DND-41 (cell line): Measurements from ENCODE around the gene TOMM40L.

Experiments used
- ATAC-seq: fragments of 200-7000 bp; cut with Tn5 transposase; 3 replicates; pipeline ENCODE4 v1.9.1; 2021; ENCODE audit warnings: low read depth; ENCODE audit not compliant: insufficient read depth
- DNase-seq: peaks from one replicate; pipeline ENCODE4 v3.0.0-alpha.2; 2020
- H2AFZ ChIP-seq: 2 replicates; pipeline ENCODE4 v1.6.0; 2012; ENCODE audit warnings: low read depth, low read length
- H3K27ac ChIP-seq: 2 replicates; pipeline ENCODE4 v1.5.1; 2012; ENCODE audit warnings: low read length, inconsistent platforms
- H3K27me3 ChIP-seq: fragments of 200-600 bp; sonication (generic); 2 replicates; pipeline ENCODE4 v1.6.0; 2012; ENCODE audit warnings: low read length, mild to moderate bottlenecking, inconsistent platforms; ENCODE audit not compliant: insufficient read depth, poor library complexity
- H3K36me3 ChIP-seq: 2 replicates; pipeline ENCODE4 v1.5.1; 2012; ENCODE audit warnings: low read length, inconsistent platforms; ENCODE audit not compliant: insufficient read depth
- H3K4me1 ChIP-seq: 2 replicates; pipeline ENCODE4 v1.5.1; 2012; ENCODE audit warnings: mild to moderate bottlenecking, low read length; ENCODE audit not compliant: insufficient read depth
- H3K4me2 ChIP-seq: 2 replicates; pipeline ENCODE4 v1.6.0; 2012; ENCODE audit warnings: mild to moderate bottlenecking, moderate library complexity, low read length, inconsistent platforms; ENCODE audit not compliant: insufficient read depth
- H3K4me3 ChIP-seq, 2 experiments: fragments of 200-600 bp in 1 of 2; shearing (Covaris generic) in 1 of 2; 2 replicates each; pipeline ENCODE4 v1.5.1; 2012 to 2016; ENCODE audit warnings: inconsistent platforms in 2 of 2, low read length in 2 of 2, mild to moderate bottlenecking in 2 of 2, low read depth in 1 of 2, moderate library complexity in 1 of 2
- H3K79me2 ChIP-seq: 2 replicates; pipeline ENCODE4 v1.6.0; 2012; ENCODE audit warnings: low read length, inconsistent platforms; ENCODE audit not compliant: insufficient read depth
- H3K9ac ChIP-seq: 2 replicates; pipeline ENCODE4 v1.6.0; 2012; ENCODE audit warnings: low read depth, mild to moderate bottlenecking, inconsistent platforms, low read length, moderate library complexity
- H3K9me3 ChIP-seq: 2 replicates; pipeline ENCODE4 v1.5.1; 2012; ENCODE audit warnings: low read length, moderate library complexity, mild to moderate bottlenecking, inconsistent platforms; ENCODE audit not compliant: insufficient read depth, severe bottlenecking
- H4K20me1 ChIP-seq: 2 replicates; pipeline ENCODE4 v1.6.0; 2012; ENCODE audit warnings: low read length; ENCODE audit not compliant: insufficient read depth
- EZH2 ChIP-seq: IDR thresholded peaks from 3 replicates; pipeline ENCODE4 v1.6.1; 2012; ENCODE audit warnings: borderline replicate concordance, low read depth, mild to moderate bottlenecking, moderate library complexity, low read length, inconsistent platforms; ENCODE audit not compliant: severe bottlenecking
- TF ChIP-seq, protein P1 (sequence below): IDR thresholded peaks from 2 replicates; pipeline ENCODE4 v1.5.1; 2012; ENCODE audit warnings: borderline replicate concordance, low read length, moderate library complexity, mild to moderate bottlenecking; ENCODE audit not compliant: poor library complexity, severe bottlenecking; ENCODE audit errors: extremely low read depth

TOMM40L gene

DNA sequence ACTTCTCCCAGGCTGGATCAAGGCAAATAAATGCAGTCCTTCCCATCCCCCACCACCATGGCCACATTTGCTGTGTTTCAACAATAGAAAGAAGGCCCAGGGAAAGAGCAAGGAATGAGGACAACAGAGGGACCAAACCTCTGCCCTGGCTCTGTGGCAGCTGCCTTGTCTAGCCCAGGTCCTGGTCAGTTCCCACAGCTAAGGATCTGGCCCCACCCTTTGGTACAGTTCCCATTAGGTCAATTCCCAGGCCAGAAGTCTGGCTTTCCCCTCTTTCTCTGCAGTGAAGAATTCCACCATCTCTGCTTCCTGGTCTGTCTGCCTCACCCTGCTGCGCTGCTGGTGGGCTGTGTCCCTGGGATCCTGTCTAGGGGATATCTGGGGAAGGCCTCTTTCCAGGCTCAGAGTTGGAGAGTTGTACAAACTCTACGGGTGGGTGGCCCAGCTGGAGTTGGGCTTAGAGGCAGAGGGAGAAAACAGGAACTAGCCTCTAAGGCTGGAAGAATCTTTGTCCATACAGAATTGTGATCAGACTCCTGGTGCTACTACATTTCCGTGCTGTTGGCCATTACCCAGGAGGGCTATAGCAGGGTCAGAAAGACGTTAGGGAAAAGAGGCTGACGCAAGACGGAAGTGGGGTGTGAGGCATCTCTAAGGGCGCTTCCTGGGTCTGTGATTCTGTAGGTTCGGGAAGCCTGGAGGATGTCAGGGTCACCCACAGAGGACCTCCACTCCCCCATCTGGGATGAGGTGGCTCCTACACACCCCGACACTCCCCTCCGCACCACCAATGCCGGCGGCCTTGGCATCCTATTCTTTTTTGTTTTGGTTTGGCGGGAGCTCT lies 24.6 kb upstream of the TOMM40L start:
- DNase-seq (no peak), ATAC-seq (no peak)
- peaks cover 35% of the 10 kb centered on the region for H3K79me2 ChIP-seq
- H3K4me3 ChIP-seq: peak overlapping the region; percentile 18 to 93; a peak in 3 of 4 replicates
- peak overlapping the region; percentile 65 for H3K4me2 ChIP-seq
- no peak for TF ChIP-seq EZH2
- TF ChIP-seq, protein P1, sequence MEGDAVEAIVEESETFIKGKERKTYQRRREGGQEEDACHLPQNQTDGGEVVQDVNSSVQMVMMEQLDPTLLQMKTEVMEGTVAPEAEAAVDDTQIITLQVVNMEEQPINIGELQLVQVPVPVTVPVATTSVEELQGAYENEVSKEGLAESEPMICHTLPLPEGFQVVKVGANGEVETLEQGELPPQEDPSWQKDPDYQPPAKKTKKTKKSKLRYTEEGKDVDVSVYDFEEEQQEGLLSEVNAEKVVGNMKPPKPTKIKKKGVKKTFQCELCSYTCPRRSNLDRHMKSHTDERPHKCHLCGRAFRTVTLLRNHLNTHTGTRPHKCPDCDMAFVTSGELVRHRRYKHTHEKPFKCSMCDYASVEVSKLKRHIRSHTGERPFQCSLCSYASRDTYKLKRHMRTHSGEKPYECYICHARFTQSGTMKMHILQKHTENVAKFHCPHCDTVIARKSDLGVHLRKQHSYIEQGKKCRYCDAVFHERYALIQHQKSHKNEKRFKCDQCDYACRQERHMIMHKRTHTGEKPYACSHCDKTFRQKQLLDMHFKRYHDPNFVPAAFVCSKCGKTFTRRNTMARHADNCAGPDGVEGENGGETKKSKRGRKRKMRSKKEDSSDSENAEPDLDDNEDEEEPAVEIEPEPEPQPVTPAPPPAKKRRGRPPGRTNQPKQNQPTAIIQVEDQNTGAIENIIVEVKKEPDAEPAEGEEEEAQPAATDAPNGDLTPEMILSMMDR: no peak
- H3K27ac ChIP-seq: peak overlapping the region; percentile 93
- no peaks in the 10 kb centered on the region for H3K9me3 ChIP-seq
- peaks cover 26% of the 10 kb centered on the region for H3K36me3 ChIP-seq
- no peaks in the 10 kb centered on the region for H3K27me3 ChIP-seq
- H4K20me1 ChIP-seq: no peaks in the 10 kb centered on the region
- peak overlapping the region; percentile 90 for H3K9ac ChIP-seq
- H2AFZ ChIP-seq: peak overlapping the region; percentile 79
- H3K4me1 ChIP-seq: peaks cover 30% of the 10 kb centered on the region

DNA sequence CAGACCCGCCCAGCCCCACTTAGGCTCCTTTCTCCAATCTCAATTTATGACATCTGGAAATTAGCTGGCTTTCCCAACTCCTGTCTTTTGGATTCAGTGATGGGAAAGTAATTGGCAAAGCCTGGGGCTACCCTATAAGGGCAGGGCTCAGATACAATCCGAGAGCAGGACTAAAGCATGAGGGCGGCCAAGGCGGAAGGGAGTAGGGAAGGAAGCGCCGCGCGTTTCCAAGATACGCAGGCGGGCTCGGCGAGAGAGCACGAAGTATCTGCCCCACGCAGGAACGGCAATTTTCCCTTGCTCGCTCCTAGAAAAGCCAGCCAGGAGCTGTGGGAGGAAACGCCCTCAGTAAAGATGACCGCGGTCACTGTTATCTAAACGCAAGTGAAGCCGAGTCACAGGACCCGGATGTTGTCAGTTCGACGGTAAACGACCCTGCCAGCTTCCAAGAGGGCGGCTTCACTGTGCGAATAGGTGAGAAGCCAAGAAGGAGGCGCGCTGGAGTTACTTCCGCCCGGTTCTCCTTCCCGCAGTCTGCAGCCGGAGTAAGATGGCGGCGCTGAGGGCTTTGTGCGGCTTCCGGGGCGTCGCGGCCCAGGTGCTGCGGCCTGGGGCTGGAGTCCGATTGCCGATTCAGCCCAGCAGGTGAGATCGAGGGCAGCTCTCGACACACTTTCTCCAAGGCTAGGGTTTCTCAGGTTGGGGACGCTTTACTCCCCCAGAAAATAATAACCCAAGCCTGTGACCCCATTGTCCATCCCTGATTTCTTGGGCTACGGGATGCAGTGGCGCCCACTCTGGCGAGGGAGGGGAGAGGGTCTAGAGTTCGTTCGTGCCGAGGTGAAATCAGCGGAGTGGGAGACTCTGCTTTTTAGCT lies 23.8 kb upstream of the TOMM40L start, which contains the start of gene NDUFS2:
Gene NDUFS2, plus strand, starts transcription at position 532 of the 877 bp plus-strand sequence. Its CDS starts 19 bp downstream, at position 551.
- Histone ChIP-seq H3K4me3 (peak within 1 kb of the TSS; percentile 93), H3K36me3 (peaks cover 34% of the 10 kb centered on the region), H3K27ac (peak within 1 kb of the TSS; percentile 93), H3K4me2 (peak within 1 kb of the TSS; percentile 65), H3K27me3 (no peaks in the 10 kb centered on the region), H3K4me1 (peaks cover 30% of the 10 kb centered on the region), H3K9me3 (no peaks in the 10 kb centered on the region), H4K20me1 (no peaks in the 10 kb centered on the region), H2AFZ (peak within 1 kb of the TSS; percentile 90), H3K9ac (peak within 1 kb of the TSS; percentile 90), H3K79me2 (peaks cover 35% of the 10 kb centered on the region)
- peak; percentile 98 for DNase-seq
- ATAC-seq: peak; percentile 99
- TF ChIP-seq EZH2: no peak
- TF ChIP-seq, protein P1: peak; percentile 43

DNA sequence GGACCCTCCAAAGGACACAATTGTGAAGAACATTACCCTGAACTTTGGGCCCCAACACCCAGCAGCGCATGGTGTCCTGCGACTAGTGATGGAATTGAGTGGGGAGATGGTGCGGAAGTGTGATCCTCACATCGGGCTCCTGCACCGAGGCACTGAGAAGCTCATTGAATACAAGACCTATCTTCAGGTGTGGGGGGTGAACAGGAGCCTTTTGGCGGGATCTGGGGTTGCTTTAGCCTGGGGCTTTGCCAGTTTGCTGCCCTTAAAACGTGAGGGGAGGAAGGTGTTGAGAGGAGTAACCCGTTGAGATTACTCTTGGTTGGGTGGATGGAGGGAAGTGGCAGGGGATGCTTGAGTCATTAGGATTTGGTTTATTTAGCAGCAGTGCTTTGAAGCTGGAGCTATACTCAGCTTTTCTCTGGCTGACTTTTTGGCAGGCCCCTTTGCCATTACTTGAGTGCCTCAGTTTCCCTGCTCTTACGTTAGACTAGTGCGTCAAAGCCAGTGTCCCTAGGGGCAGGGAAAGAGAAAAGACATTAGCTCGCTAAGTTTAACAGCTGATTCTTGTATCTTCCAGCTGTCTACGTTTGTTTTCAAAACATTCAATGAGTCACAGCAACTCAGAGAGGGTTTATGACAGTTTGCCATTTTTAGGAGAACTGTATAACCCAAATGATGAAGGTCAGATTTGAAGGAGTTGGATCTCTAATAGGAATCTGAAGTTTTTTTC lies 19.3 kb upstream of the TOMM40L start:
- Histone ChIP-seq H3K4me1 (peaks cover 22% of the 10 kb centered on the region), H2AFZ (no peak overlapping the region), H3K9ac (no peak overlapping the region), H3K79me2 (peaks cover 35% of the 10 kb centered on the region), H3K27me3 (no peaks in the 10 kb centered on the region), H3K36me3 (peaks cover 76% of the 10 kb centered on the region), H4K20me1 (no peaks in the 10 kb centered on the region), H3K4me3 (no peak overlapping the region), H3K4me2 (no peak overlapping the region), H3K9me3 (no peaks in the 10 kb centered on the region), H3K27ac (no peak overlapping the region)
- TF ChIP-seq EZH2: no peak
- TF ChIP-seq, protein P1: no peak
- DNase-seq: no peak
- no peak for ATAC-seq
